ENCODE results near the gene ITGB6.

The ITGB6 gene

GRCh38 chr2:160199683-160200389, at the start of gene ITGB6:
Gene ITGB6, minus strand, starts transcription at chr2:160200272. Its CDS starts 209 bp downstream, at chr2:160200063.
- DNase-seq = no peak
- intact Hi-C loops (cut with DNase I) = no loop called here

- intact Hi-C loops (cut with DNase I) = no loop called here
- no peak for DNase-seq
Observed at GRCh38 chr2:160247296-160248035, 47.4 kb upstream of the ITGB6 start.

GRCh38 chr2:160246356-160246755, 46.3 kb upstream of the ITGB6 start:
- intact Hi-C loops (cut with DNase I) = no loop called here
- no peak for DNase-seq

GRCh38 chr2:160245614-160246155, 45.6 kb upstream of the ITGB6 start:
- intact Hi-C loops (cut with DNase I) = no loop called here
- DNase-seq = no peak

GRCh38 chr2:160242893-160243564, 43.0 kb upstream of the ITGB6 start:
- intact Hi-C loops (cut with DNase I) = no loop called here
- no peak for DNase-seq

- DNase-seq = peak in 1 of 42 donors; percentile 48
- intact Hi-C loops (cut with DNase I) = no loop called here
Observed at GRCh38 chr2:160241251-160242137, 41.4 kb upstream of the ITGB6 start.

GRCh38 chr2:160239436-160239835, 39.4 kb upstream of the ITGB6 start:
- DNase-seq = no peak
- intact Hi-C loops (cut with DNase I) = no loop called here

GRCh38 chr2:160238392-160238791, 38.3 kb upstream of the ITGB6 start:
- intact Hi-C loops (cut with DNase I) = no loop called here
- no peak for DNase-seq

GRCh38 chr2:160232905-160233475, 32.9 kb upstream of the ITGB6 start:
- DNase-seq = no peak
- intact Hi-C loops (cut with DNase I) = no loop called here

GRCh38 chr2:160229591-160229990, 29.5 kb upstream of the ITGB6 start:
- DNase-seq = no peak
- intact Hi-C loops (cut with DNase I) = no loop called here

GRCh38 chr2:160228141-160228917, 28.3 kb upstream of the ITGB6 start:
- intact Hi-C loops (cut with DNase I) = no loop called here
- no peak for DNase-seq

GRCh38 chr2:160227293-160227915, 27.3 kb upstream of the ITGB6 start:
- intact Hi-C loops (cut with DNase I) = no loop called here
- DNase-seq = no peak

GRCh38 chr2:160226367-160226766, 26.3 kb upstream of the ITGB6 start:
- no peak for DNase-seq
- intact Hi-C loops (cut with DNase I) = no loop called here

- no peak for DNase-seq
- intact Hi-C loops (cut with DNase I) = no loop called here
Observed at GRCh38 chr2:160225722-160226121, 25.6 kb upstream of the ITGB6 start.

- intact Hi-C loops (cut with DNase I) = no loop called here
- no peak for DNase-seq
Observed at GRCh38 chr2:160224507-160224906, 24.4 kb upstream of the ITGB6 start.

GRCh38 chr2:160224060-160224459, 24.0 kb upstream of the ITGB6 start:
- intact Hi-C loops (cut with DNase I) = no loop called here

GRCh38 chr2:160223560-160223959, 23.5 kb upstream of the ITGB6 start:
- intact Hi-C loops (cut with DNase I) = no loop called here
- DNase-seq = no peak

More at GRCh38 chr2:160224060-160224459, 24.0 kb upstream of the ITGB6 start:
- peak in 9 of 42 donors; percentile 14 to 73 (median 47) for DNase-seq
